KMS-11 (cell line): ENCODE measurements around the gene NKX3-2.

Experiments
- H2AFZ ChIP-seq: fragments of 200-600 bp; sonication (generic); 2 replicates; pipeline ENCODE4 v1.6.1; 2016; ENCODE audit warnings: antibody characterized with exemption, mixed run types, low read depth
- H3K27ac ChIP-seq: fragments of 200-600 bp; sonication (generic); 2 replicates; pipeline ENCODE4 v1.6.1; 2016; ENCODE audit warnings: mild to moderate bottlenecking, mixed run types
- H3K27me3 ChIP-seq: fragments of 200-600 bp; sonication (generic); 2 replicates; pipeline ENCODE4 v1.6.1; 2017; ENCODE audit warnings: mild to moderate bottlenecking, low read depth, mixed run types, moderate library complexity; ENCODE audit not compliant: insufficient read depth
- H3K36me3 ChIP-seq: fragments of 200-600 bp; sonication (generic); 2 replicates; pipeline ENCODE4 v1.6.1; 2017; ENCODE audit warnings: mild to moderate bottlenecking, mixed run types; ENCODE audit not compliant: insufficient read depth
- H3K4me1 ChIP-seq: fragments of 200-600 bp; sonication (generic); 2 replicates; pipeline ENCODE4 v1.6.1; 2016; ENCODE audit warnings: mild to moderate bottlenecking, low read depth, mixed run types; ENCODE audit not compliant: poor library complexity, severe bottlenecking
- H3K4me2 ChIP-seq: fragments of 200-600 bp; sonication (generic); 2 replicates; pipeline ENCODE4 v1.7.0; 2016; ENCODE audit warnings: mild to moderate bottlenecking, mixed run types
- H3K4me3 ChIP-seq: fragments of 200-600 bp; sonication (generic); IDR thresholded peaks from 2 replicates; pipeline ENCODE4 v1.6.1; 2017; ENCODE audit warnings: low read depth, low read length, mixed read lengths; ENCODE audit not compliant: insufficient read depth
- H3K79me2 ChIP-seq: fragments of 200-600 bp; sonication (generic); 2 replicates; pipeline ENCODE4 v1.6.1; 2016; ENCODE audit warnings: low read depth, mixed run types; ENCODE audit not compliant: insufficient read depth
- H3K9ac ChIP-seq: fragments of 200-600 bp; sonication (generic); 2 replicates; pipeline ENCODE4 v1.6.1; 2016; ENCODE audit warnings: mild to moderate bottlenecking, mixed run types
- H4K20me1 ChIP-seq: fragments of 200-600 bp; sonication (generic); 2 replicates; pipeline ENCODE4 v1.6.1; 2016; ENCODE audit warnings: mild to moderate bottlenecking, mixed run types; ENCODE audit not compliant: insufficient read depth
- TF ChIP-seq, protein P1 (sequence below): fragments of 200-600 bp; sonication (generic); conservative IDR thresholded peaks from 2 replicates; pipeline ENCODE4 v1.6.1; 2017; ENCODE audit warnings: low read depth, mild to moderate bottlenecking, antibody characterized with exemption, low read length, moderate library complexity, mixed read lengths

The NKX3-2 gene

DNA sequence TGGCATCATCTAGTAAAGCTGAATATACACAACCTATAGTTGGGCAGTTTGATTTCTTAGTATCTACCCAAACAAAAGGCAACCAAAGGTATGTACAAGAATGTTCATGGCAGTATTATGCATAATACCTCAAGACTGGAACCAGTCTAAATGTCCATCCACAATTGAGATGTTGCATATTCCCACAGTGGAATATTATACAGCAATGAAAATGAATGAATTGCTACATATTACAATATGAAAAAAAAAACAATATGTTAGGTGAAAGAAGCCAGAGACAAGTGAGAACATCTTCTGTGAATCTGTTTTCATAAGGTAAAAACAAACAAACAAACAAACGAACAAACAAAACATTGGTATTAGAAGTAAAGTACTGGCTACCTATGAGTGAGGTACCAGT lies 48.6 kb downstream of the NKX3-2 start:
- H3K79me2 ChIP-seq, result no peaks in the 10 kb centered on the region
- no peak overlapping the region for H2AFZ ChIP-seq
- no peak overlapping the region for H3K4me3 ChIP-seq
- H4K20me1 ChIP-seq, result no peaks in the 10 kb centered on the region
- H3K27me3 ChIP-seq, result no peaks in the 10 kb centered on the region
- no peaks in the 10 kb centered on the region for H3K36me3 ChIP-seq
- no peaks in the 10 kb centered on the region for H3K4me1 ChIP-seq
- H3K27ac ChIP-seq, result no peak overlapping the region
- H3K9ac ChIP-seq, result no peak overlapping the region
- H3K4me2 ChIP-seq, result no peak overlapping the region
- TF ChIP-seq, protein P1, sequence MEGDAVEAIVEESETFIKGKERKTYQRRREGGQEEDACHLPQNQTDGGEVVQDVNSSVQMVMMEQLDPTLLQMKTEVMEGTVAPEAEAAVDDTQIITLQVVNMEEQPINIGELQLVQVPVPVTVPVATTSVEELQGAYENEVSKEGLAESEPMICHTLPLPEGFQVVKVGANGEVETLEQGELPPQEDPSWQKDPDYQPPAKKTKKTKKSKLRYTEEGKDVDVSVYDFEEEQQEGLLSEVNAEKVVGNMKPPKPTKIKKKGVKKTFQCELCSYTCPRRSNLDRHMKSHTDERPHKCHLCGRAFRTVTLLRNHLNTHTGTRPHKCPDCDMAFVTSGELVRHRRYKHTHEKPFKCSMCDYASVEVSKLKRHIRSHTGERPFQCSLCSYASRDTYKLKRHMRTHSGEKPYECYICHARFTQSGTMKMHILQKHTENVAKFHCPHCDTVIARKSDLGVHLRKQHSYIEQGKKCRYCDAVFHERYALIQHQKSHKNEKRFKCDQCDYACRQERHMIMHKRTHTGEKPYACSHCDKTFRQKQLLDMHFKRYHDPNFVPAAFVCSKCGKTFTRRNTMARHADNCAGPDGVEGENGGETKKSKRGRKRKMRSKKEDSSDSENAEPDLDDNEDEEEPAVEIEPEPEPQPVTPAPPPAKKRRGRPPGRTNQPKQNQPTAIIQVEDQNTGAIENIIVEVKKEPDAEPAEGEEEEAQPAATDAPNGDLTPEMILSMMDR, result no peak

DNA sequence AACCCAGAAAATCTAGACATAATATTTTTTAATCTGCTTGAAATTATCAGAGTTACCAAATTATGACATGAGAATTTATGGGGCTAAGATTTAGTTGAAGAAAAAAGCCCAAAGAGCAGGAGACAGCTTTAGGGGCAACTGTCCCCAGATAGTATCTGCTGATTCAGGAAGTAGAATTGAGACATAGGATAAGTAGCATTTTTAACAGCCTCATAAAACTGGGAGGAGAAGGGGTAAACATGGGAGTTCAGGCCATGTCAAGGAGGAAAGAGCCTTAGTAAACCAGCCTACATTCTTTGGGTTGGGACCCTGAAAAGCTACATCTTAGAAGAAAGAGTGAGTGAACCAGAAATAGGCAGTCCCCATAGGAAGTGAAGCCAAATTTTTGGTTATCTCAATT lies 50.5 kb downstream of the NKX3-2 start:
- Histone ChIP-seq H3K27ac (no peak overlapping the region), H4K20me1 (no peaks in the 10 kb centered on the region), H2AFZ (no peak overlapping the region), H3K4me2 (no peak overlapping the region), H3K4me3 (no peak overlapping the region), H3K27me3 (no peaks in the 10 kb centered on the region), H3K9ac (no peak overlapping the region), H3K79me2 (no peaks in the 10 kb centered on the region), H3K36me3 (no peaks in the 10 kb centered on the region), H3K4me1 (no peaks in the 10 kb centered on the region)
- TF ChIP-seq, protein P1, result no peak

DNA sequence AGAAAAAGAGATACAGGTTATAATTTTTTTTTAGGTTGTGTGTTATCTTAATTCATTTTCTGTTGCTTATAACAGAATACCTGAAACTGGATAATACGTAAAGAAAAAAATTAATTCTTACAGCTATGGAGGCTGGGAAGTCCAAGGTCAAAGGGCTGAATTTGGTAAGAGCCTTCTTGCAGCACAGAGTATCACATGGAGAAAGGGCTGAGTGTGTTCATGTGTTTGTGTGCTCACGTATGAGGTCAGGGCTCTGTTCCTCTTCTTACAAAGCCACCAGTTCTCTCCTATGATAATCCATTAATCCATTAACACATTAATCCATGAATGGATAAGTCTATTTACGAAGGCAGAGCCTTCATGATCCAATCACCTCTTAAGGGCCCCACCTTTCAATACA lies 51.6 kb downstream of the NKX3-2 start:
- Histone ChIP-seq H3K4me1 (no peaks in the 10 kb centered on the region), H3K9ac (no peak overlapping the region), H3K4me3 (no peak overlapping the region), H3K27ac (no peak overlapping the region), H4K20me1 (no peaks in the 10 kb centered on the region), H3K36me3 (no peaks in the 10 kb centered on the region), H3K4me2 (no peak overlapping the region), H3K27me3 (no peaks in the 10 kb centered on the region), H3K79me2 (no peaks in the 10 kb centered on the region), H2AFZ (no peak overlapping the region)
- TF ChIP-seq, protein P1, result no peak
